Measurements from ENCODE around the gene ATG7. TPM values are rescaled to one million over a fixed set of nuclear protein-coding genes. Genes with fewer than 3 reads are reported as not detected.

Gene ATG7
- total and polyA plus RNA-seq, 11 donors: 4.4 to 45.1 (median 14.4) TPM

GRCh38 chr3:11420066-11420465, 147.9 kb downstream of the ATG7 start:
- intact Hi-C loops (cut with DNase I): no loop called here
- TF ChIP-seq POLR2A (IDR thresholded peaks at IDR 0.05) (no peak), CTCF (IDR thresholded peaks at IDR 0.05) (no peak)

GRCh38 chr3:11422291-11422690, 150.1 kb downstream of the ATG7 start:
- ATAC-seq: no peak
- peaks cover 0 to 8% (median 0%) of the 10 kb centered on the region in 9 donors for H3K36me3 ChIP-seq
- TF ChIP-seq POLR2A (IDR thresholded peaks at IDR 0.05) (no peak), CTCF (IDR thresholded peaks at IDR 0.05) (no peak)
- 96 to 100% (median 99%) methylated on average over 1 of the region's 1 CpG for WGBS, 4 donors
- intact Hi-C loops (cut with DNase I): no loop called here
- H3K4me3 ChIP-seq: no peak overlapping the region
- H3K4me1 ChIP-seq: peaks cover 0 to 5% (median 0%) of the 10 kb centered on the region in 12 donors
- H3K9me3 ChIP-seq: no peaks in the 10 kb centered on the region
- no peak for DNase-seq
- no peaks in the 10 kb centered on the region for H3K27me3 ChIP-seq
- no peak overlapping the region for H3K27ac ChIP-seq

More at GRCh38 chr3:11420066-11420465, 147.9 kb downstream of the ATG7 start:
- DNase-seq: no peak
- no peak overlapping the region for H3K4me3 ChIP-seq
- H3K27ac ChIP-seq: no peak overlapping the region
- 0 to 81% (median 42%) methylated on average over 1 of the region's 1 CpG for WGBS, 4 donors
- peaks cover 0 to 5% (median 0%) of the 10 kb centered on the region in 12 donors for H3K4me1 ChIP-seq
- H3K9me3 ChIP-seq: peaks cover 0 to 1% (median 0%) of the 10 kb centered on the region in 12 donors
- no peaks in the 10 kb centered on the region for H3K27me3 ChIP-seq
- H3K36me3 ChIP-seq: no peaks in the 10 kb centered on the region
- no peak for ATAC-seq

- Histone ChIP-seq H3K27me3 (no peaks in the 10 kb centered on the region), H3K4me3 (no peak overlapping the region), H3K36me3 (peaks cover 0 to 10% (median 2%) of the 10 kb centered on the region in 9 donors), H3K9me3 (no peaks in the 10 kb centered on the region), H3K27ac (no peak overlapping the region), H3K4me1 (peaks cover 0 to 5% (median 0%) of the 10 kb centered on the region in 12 donors)
- ATAC-seq (no peak), DNase-seq (no peak)
- WGBS, 4 donors: 88 to 94% (median 93%) methylated on average over 6 of the region's 6 CpGs
- intact Hi-C loops (cut with DNase I): no loop called here
- TF ChIP-seq POLR2A (IDR thresholded peaks at IDR 0.05): no peak
- TF ChIP-seq CTCF (IDR thresholded peaks at IDR 0.05): no peak
Observed at GRCh38 chr3:11423868-11424267, 151.7 kb downstream of the ATG7 start.

GRCh38 chr3:11424277-11424676, 152.1 kb downstream of the ATG7 start:
- Histone ChIP-seq H3K9me3 (no peaks in the 10 kb centered on the region), H3K4me1 (peaks cover 0 to 5% (median 0%) of the 10 kb centered on the region in 12 donors), H3K36me3 (peaks cover 0 to 12% (median 2%) of the 10 kb centered on the region in 9 donors), H3K4me3 (no peak overlapping the region), H3K27me3 (no peaks in the 10 kb centered on the region), H3K27ac (no peak overlapping the region)
- DNase-seq (no peak), ATAC-seq (no peak)
- intact Hi-C loops (cut with DNase I): no loop called here
- 95 to 98% (median 96%) methylated on average over 2 of the region's 2 CpGs for WGBS, 4 donors
- TF ChIP-seq POLR2A (IDR thresholded peaks at IDR 0.05): no peak
- TF ChIP-seq CTCF (IDR thresholded peaks at IDR 0.05): no peak

Measured in heart left ventricle (tissue), 16 donors.